Subcutaneous abdominal adipose tissue (tissue), 5 donors: ENCODE measurements around the gene SLC6A3.
A peak's percentile ranks its signal among the peaks of the same experiment; 100 is the strongest.

Experiments
- H3K27ac ChIP-seq: one replicate; pipeline ENCODE4 v1.7.0; 2013; ENCODE audit warnings: low read depth, mild to moderate bottlenecking, inconsistent platforms, low read length, moderate library complexity
- H3K27me3 ChIP-seq, 5 donors: one replicate each; pipeline ENCODE4 v1.7.0; 2013; ENCODE audit warnings: low read length in 5 of 5, inconsistent platforms in 1 of 5; ENCODE audit not compliant: control insufficient read depth in 5 of 5, insufficient read depth in 4 of 5
- H3K36me3 ChIP-seq, 5 donors: one replicate each; pipeline ENCODE4 v1.7.0; 2013; ENCODE audit warnings: low read length in 5 of 5; ENCODE audit not compliant: control insufficient read depth in 5 of 5, insufficient read depth in 5 of 5
- H3K4me1 ChIP-seq, 5 donors: one replicate each; pipeline ENCODE4 v1.7.0; 2013; ENCODE audit warnings: low read length in 5 of 5, mild to moderate bottlenecking in 3 of 5, moderate library complexity in 1 of 5; ENCODE audit not compliant: control insufficient read depth in 5 of 5, insufficient read depth in 5 of 5
- H3K4me3 ChIP-seq, 5 donors: one replicate each; pipeline ENCODE4 v1.7.0; 2013; ENCODE audit warnings: low read length in 5 of 5, low read depth in 1 of 5
- H3K9ac ChIP-seq, 5 donors: one replicate each; pipeline ENCODE4 v1.7.0; 2013; ENCODE audit warnings: low read length in 5 of 5, mild to moderate bottlenecking in 4 of 5, moderate library complexity in 3 of 5
- H3K9me3 ChIP-seq, 5 donors: one replicate each; pipeline ENCODE4 v1.7.0; 2013; ENCODE audit warnings: low read length in 5 of 5; ENCODE audit not compliant: control insufficient read depth in 5 of 5
- donor health status: healthy.
- donor health status: healthy.
- donor health status: healthy.
- donor health status: healthy.
- donor health status: healthy.

The SLC6A3 gene

DNA sequence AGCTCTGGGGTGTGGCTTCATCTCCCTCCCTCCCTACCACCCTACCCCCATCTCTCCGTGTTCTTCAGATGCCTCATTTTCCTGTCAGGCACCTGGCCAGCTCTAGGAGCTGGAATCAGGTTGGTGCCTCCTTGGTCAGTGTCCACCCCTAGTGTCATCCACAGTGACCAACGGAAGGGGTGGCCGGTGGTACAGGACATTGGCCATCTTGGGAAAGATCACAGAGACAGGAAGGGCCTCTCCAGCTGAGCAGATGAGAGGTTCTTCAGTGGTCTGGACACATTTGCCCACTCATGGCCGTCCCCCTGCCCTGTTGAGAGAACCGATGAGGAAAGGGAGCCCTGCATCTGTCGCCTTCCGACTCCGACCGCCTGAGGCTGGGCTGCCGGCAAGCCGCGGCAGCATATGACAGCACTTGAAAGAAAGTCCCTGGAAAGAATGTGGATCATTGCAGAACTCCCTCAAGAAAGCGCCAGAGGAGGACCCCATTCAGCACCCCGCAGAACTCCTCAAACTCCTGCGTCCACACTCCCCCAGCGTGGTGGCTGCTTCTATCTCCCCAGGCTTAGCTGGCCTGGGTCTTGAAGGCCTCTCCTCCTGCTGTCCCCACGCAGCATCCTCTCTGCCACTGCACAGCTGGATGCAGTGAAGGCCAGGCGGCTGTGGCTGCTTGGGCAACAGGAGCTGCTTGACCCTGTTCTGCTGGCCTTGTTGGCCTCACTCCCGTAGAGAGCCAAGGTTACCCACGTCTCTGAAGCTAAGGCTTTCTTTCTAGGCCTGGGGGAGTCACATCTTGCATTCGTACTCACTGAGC lies 98.4 kb downstream of the SLC6A3 start:
- Histone ChIP-seq H3K36me3 (peaks cover 0 to 11% (median 8%) of the 10 kb centered on the region in 5 donors), H3K27ac (no peak overlapping the region), H3K9ac (no peak overlapping the region), H3K4me3 (no peak overlapping the region), H3K27me3 (no peaks in the 10 kb centered on the region), H3K4me1 (peaks cover 4 to 33% (median 26%) of the 10 kb centered on the region in 5 donors), H3K9me3 (no peaks in the 10 kb centered on the region)

DNA sequence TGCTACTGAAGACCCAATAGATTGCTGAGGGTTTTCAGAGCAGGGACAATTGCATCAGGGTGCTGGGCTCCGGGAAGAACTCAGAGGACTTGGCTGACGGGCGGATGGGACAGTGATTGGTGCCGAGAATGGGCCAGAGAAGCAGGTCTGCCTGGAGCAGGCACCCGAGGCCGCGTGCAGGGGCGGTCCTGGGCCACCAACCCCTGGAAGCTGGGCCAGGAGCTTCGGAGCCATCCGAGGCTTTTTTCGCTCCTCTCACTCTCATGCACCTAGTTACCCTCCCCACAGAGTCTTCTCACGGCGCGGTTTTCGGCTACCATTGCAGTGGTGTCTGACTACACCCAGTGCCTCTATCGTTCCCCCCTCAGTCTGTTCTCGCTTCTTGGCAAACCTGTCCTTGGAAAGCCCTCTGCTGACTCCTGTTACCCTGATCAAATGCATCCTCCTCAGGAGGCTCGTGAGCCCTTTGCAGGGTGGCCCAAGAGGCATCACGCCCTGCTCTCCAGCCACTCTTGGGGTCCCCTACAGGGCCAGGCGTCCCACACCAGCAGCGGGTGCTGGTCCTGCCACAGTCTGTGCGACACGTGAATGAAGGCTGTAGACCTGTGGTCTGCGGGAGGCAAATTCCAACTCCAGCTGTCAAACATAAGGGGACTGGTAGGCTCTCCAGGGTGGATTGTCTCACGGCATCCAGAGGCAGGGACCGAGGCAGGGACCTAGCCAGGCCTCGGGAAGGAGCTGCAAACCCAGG lies 99.2 kb downstream of the SLC6A3 start:
- Histone ChIP-seq H3K9ac (peak overlapping the region; percentile 44 to 98 (median 94)), H3K4me1 (peaks cover 4 to 33% (median 26%) of the 10 kb centered on the region in 5 donors), H3K4me3 (peak overlapping the region; percentile 57 to 92 (median 91)), H3K27ac (no peak overlapping the region), H3K36me3 (peaks cover 0 to 19% (median 15%) of the 10 kb centered on the region in 5 donors), H3K9me3 (no peaks in the 10 kb centered on the region), H3K27me3 (no peaks in the 10 kb centered on the region)

DNA sequence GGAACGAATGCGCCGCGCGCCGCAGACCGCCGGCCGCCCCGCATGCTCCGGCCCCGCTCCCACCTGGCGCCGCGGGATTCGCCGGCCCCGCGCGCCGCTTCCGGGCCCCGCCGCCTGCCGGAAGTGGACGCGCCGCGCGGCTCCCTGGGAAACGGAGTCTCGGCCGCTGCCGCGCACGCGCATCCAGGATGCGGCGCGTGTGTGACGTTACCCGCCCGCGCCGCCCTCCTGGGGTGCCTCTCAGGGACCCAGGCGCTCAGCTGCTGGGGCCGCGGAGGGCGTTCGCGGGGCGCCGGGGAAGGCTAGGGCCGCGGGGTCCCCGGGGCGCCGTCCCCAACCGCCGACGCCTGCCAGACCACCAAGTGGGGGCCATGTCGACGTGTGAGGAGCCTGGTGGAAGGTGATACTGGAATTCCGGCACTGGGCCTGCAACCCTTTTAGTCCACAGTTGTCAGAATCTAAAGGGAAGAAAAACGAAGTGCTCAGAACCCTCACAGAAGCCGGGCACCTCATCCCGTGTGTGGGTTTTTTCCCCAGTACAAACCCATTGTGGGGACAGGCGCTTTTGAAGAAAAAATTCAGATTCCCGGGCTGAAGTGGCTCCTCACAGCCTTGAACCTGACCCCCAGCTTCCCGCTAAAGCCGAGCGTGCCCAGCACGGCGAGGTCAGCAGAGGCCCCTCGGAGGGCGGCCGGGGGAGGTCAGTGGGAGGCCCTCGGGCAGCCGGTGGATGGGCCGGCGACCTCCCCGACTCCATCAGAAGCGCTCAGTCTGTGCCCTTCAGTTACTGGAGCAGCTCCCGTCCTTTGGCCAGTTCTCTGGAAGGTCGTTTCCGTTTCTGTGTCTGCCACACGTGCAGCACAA lies 100.0 kb downstream of the SLC6A3 start, which contains the start of gene CLPTM1L:
CLPTM1L (minus strand) TSS at position 125 of the 864 bp plus-strand sequence. CDS start 258 bp downstream, outside the sequence.
- peaks cover 4 to 33% (median 26%) of the 10 kb centered on the region in 5 donors for H3K4me1 ChIP-seq
- peak within 1 kb of the TSS; percentile 85 to 92 (median 91) for H3K4me3 ChIP-seq
- H3K27me3 ChIP-seq: no peaks in the 10 kb centered on the region
- H3K36me3 ChIP-seq: peaks cover 0 to 26% (median 23%) of the 10 kb centered on the region in 5 donors
- peak within 1 kb of the TSS; percentile 87 to 98 (median 94) for H3K9ac ChIP-seq
- peak within 1 kb of the TSS; percentile 72 for H3K27ac ChIP-seq
- H3K9me3 ChIP-seq: no peaks in the 10 kb centered on the region

DNA sequence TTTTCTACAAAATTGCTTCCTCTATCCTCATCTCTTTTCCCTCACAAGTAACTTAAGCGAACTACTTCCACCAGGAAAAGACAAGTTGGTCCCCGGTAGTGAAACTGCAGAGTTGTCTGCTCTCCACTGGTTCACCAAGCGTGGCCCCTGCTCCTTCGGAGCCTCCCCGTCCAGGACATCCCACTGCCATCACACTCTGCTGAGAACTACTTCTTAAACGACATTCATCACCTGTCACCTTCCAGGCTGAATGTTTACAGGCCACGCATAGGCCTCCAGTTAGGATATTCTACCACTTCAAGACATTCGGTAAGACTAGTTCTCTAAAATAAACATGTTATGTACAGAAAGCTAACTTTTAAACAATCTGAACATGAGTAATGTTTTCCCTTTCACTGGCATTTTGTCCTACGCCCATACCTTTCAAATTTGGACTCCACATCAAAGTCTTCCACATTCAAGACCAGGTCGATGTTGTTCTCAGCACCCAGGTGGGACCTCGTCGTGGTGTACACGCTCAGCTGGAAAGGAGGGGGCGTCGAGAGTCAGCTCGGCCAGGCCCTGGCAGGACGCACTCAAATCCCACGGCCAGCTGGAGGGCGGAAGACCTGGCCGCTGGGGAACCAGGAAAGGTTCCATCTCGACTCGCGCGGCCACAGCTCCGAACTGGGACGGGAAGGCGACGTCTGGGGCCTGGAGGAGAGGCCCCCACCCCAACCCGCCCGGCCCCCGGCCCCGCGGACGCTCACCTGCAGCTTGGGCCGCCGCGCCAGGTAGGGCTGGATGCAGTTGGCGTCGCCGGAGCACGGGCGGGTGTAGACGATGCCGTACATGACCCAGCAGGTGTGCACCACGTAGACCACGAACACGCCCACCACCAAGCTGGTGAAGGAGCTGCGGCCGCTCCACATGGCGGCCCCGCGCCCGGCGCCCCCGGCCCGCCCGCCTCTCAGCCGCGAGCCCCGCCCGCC lies 101.0 kb downstream of the SLC6A3 start:
- H3K9ac ChIP-seq: peak overlapping the region; percentile 48 to 94 (median 82)
- peak overlapping the region; percentile 4 for H3K27ac ChIP-seq
- H3K27me3 ChIP-seq: no peaks in the 10 kb centered on the region
- H3K4me3 ChIP-seq: peak overlapping the region; percentile 67 to 92 (median 85)
- H3K36me3 ChIP-seq: peaks cover 0 to 35% (median 28%) of the 10 kb centered on the region in 5 donors
- peaks cover 4 to 33% (median 26%) of the 10 kb centered on the region in 5 donors for H3K4me1 ChIP-seq
- no peaks in the 10 kb centered on the region for H3K9me3 ChIP-seq

DNA sequence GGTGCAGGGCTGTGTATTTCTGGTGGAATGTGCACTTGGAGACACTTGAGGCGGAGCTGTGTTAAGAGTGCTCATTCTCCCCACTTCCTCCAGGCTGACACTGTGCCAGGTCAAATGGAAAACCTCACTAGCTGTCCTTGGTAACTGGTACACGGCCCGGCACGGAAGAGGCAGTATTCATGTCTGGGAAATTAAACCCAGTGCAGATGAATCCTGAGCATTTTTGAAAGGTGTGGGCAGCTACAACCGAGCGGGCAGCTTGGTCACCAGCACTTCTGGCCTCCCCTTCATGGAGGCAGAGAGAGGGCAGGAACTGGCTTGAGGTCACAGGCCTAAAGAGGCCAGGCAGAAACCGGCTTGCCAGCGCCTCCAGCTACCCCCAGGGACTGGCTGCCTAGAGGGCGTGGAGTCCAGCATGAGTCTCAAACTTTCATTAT lies 101.9 kb downstream of the SLC6A3 start:
- Histone ChIP-seq H3K27ac (peak overlapping the region; percentile 4), H3K36me3 (peaks cover 0 to 44% (median 36%) of the 10 kb centered on the region in 5 donors)

More for the DNA sequence above, 101.9 kb downstream of the SLC6A3 start:
- H3K4me3 ChIP-seq: peak overlapping the region in 4 of 5 donors; percentile 2 to 36 (median 20)
- no peaks in the 10 kb centered on the region for H3K9me3 ChIP-seq
- peaks cover 4 to 33% (median 26%) of the 10 kb centered on the region in 5 donors for H3K4me1 ChIP-seq
- H3K27me3 ChIP-seq: no peaks in the 10 kb centered on the region
- peak overlapping the region in 4 of 5 donors; percentile 48 to 94 (median 80) for H3K9ac ChIP-seq
